ENCODE results near the gene EIF2AK3. TPM values are rescaled to one million over a fixed set of nuclear protein-coding genes. Genes with fewer than 3 reads are reported as not detected.

EIF2AK3 gene
- total RNA-seq, 3 donors from 2014 or later: 8.8 to 14.4 (median 14.3) TPM

GRCh38 chr2:88517759-88518201 is 109.5 kb downstream of the EIF2AK3 start:
- Mint-ChIP-seq H3K4me1 (ENCODE audit: low read depth) (no peaks in the 10 kb centered on the region), H3K27me3 (ENCODE audit: low read depth) (peaks cover 15% of the 10 kb centered on the region), H3K4me3 (no peak overlapping the region), H3K36me3 (ENCODE audit: insufficient read depth) (no peaks in the 10 kb centered on the region), H3K9me3 (no peaks in the 10 kb centered on the region)
- DNase-seq (no peak), ATAC-seq (no peak)

Other genes with a start within 250 kb of the EIF2AK3 start
- gene FOXI3, start 174.8 kb downstream of the EIF2AK3 start, total RNA-seq: not detected
- 100 to 1,000 TPM in 1 of 3 donors, 10 to 100 TPM in 2; 89.1 to 109 (median 94.4) TPM for gene RPIA, start 64.2 kb upstream of the EIF2AK3 start, total RNA-seq